ENCODE measurements around the gene SLC25A47. TPM values are rescaled to one million over a fixed set of nuclear protein-coding genes. Genes with fewer than 3 reads are reported as not detected.

Gene SLC25A47
- total and polyA plus RNA-seq, 2 of the 4 experiments (the other 2 are of a cell fraction), result not detected

DNA sequence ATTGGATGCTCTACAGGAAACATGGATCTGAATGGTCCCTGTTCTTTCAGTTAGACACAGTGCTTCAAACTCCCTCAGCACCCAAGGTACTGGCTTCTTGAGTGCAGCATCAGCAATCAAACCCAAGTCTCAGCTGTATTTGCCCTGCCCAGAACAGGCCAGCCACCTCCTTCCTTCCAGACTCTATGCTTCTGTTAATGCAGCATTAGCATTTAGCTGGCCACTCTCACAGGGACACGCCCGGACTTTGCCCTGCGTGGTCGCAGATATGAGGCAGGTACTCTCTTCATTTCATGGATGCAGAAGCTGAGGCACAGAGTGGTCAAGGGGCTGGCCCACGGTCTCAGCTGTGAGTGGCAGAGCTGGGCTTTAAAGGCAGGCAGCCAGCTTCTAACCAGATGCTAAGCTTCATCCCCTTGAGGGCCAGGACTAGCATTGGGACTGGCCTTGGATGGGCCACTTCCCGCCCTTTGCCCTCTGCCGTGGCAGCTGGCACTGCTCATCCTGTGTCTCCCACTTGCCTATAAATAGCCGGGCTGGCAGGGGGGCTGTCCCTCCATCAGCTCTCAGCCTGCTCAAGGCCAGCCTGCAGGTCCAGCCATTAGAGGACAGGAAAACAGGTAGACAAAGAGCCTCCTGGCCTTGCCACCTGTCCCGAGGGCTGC is 1.5 kb upstream of the SLC25A47 start:
- ATAC-seq (ENCODE audit: low read depth), result no peak
- H3K4me2 ChIP-seq (ENCODE audit: low read depth, low read length), result no peak overlapping the region
- H4K91ac ChIP-seq (ENCODE audit: insufficient read depth, low read depth, low read length), result no peak overlapping the region
- H3K9me1 ChIP-seq (ENCODE audit: insufficient read depth, low read length), result no peaks in the 10 kb centered on the region
- H3K4me3 ChIP-seq (ENCODE audit: insufficient read depth, low read depth, low read length), result no peak overlapping the region
- intact Hi-C loops (cut with micrococcal nuclease) (no loop called here), in situ Hi-C loops (cut with MboI; ENCODE audit: low sequenced_read_pairs) (no loop called here), dilution Hi-C loops (cut with HindIII; ENCODE audit: low sequenced_read_pairs, unreplicated experiment) (no loop called here)
- H3K56ac ChIP-seq (ENCODE audit: extremely low read depth, insufficient read depth, low read length), result no peak overlapping the region
- H3K9ac ChIP-seq (ENCODE audit: low read depth, low read length), result no peak overlapping the region
- H3K4me1 ChIP-seq (ENCODE audit: control insufficient read depth, insufficient read depth, low read length), result no peaks in the 10 kb centered on the region
- H2BK20ac ChIP-seq (ENCODE audit: low read depth, low read length), result no peak overlapping the region
- H2AFZ ChIP-seq (replicated peaks; ENCODE audit: low read length, poor library complexity), result no peak overlapping the region
- H3K27ac ChIP-seq (ENCODE audit: insufficient read depth, low read length), result no peak overlapping the region
- WGBS, 2 experiments (ENCODE audit: extremely low coverage in 2 of 2, insufficient read length in 1 of 2), result 83% methylated on average over 3 of the region's 9 CpGs; no CpG with 5 or more reads in 1 of the 2 experiments
- H3K79me1 ChIP-seq (ENCODE audit: low read depth in 1 of 2, low read length in 2 of 2), result no peaks in the 10 kb centered on the region
- no peak overlapping the region for H3K23ac ChIP-seq (ENCODE audit: low read depth, low read length)
- peak overlapping the region; percentile 61 for H2AK9ac ChIP-seq (replicated peaks; ENCODE audit: low read depth, low read length, poor library complexity)
- no peak overlapping the region for H3K4ac ChIP-seq (ENCODE audit: low read depth, low read length)
- no peaks in the 10 kb centered on the region; the same call in 1 of the 2 replicates for H3K27me3 ChIP-seq (ENCODE audit: control insufficient read depth, insufficient read depth, low read length)
- no peak overlapping the region for H4K5ac ChIP-seq (ENCODE audit: low read depth, low read length)
- no peaks in the 10 kb centered on the region for H4K20me1 ChIP-seq (ENCODE audit: insufficient read depth, low read length)
- no peak overlapping the region for H2BK120ac ChIP-seq (ENCODE audit: low read depth, low read length)
- H2BK5ac ChIP-seq (ENCODE audit: low read depth, low read length, poor library complexity, severe bottlenecking), result no peak overlapping the region
- no peak overlapping the region for H4K8ac ChIP-seq (ENCODE audit: low read depth in 2 of 2, low read length in 2 of 2)
- H3K18ac ChIP-seq (ENCODE audit: low read depth, low read length), result no peak overlapping the region
- POLR2A ChIA-PET (ENCODE audit: unreplicated experiment), result interaction anchor here (1.0 kb wide), 1 partner anchor 9 kb away, joined by 3 read pairs; no protein-coding TSS in a partner anchor
- no peaks in the 10 kb centered on the region for H3K9me3 ChIP-seq (ENCODE audit: control insufficient read depth, insufficient read depth, low read length)
- no peak overlapping the region for H2BK15ac ChIP-seq (ENCODE audit: low read depth, low read length)
- no peak overlapping the region for H2AK5ac ChIP-seq (ENCODE audit: low read depth, low read length)
- TF ChIP-seq RFX5 (IDR thresholded peaks at IDR 0.05; ENCODE audit: low read depth, low read length), result no peak
- no peak for TF ChIP-seq CEBPB (IDR thresholded peaks at IDR 0.05; ENCODE audit: low read depth, low read length)
- TF ChIP-seq MAZ (IDR thresholded peaks at IDR 0.05; ENCODE audit: borderline replicate concordance, low read depth, low read length), result no peak
- no peak for TF ChIP-seq SMC3 (IDR thresholded peaks at IDR 0.05; ENCODE audit: low read depth, low read length)
- TF ChIP-seq, protein P1, sequence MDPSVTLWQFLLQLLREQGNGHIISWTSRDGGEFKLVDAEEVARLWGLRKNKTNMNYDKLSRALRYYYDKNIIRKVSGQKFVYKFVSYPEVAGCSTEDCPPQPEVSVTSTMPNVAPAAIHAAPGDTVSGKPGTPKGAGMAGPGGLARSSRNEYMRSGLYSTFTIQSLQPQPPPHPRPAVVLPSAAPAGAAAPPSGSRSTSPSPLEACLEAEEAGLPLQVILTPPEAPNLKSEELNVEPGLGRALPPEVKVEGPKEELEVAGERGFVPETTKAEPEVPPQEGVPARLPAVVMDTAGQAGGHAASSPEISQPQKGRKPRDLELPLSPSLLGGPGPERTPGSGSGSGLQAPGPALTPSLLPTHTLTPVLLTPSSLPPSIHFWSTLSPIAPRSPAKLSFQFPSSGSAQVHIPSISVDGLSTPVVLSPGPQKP (IDR thresholded peaks at IDR 0.05; ENCODE audit: borderline replicate concordance, low read depth, low read length), result no peak
- no peak for TF ChIP-seq RAD21 (IDR thresholded peaks at IDR 0.05; ENCODE audit: low read length)
- TF ChIP-seq, protein P2, sequence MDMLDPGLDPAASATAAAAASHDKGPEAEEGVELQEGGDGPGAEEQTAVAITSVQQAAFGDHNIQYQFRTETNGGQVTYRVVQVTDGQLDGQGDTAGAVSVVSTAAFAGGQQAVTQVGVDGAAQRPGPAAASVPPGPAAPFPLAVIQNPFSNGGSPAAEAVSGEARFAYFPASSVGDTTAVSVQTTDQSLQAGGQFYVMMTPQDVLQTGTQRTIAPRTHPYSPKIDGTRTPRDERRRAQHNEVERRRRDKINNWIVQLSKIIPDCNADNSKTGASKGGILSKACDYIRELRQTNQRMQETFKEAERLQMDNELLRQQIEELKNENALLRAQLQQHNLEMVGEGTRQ (IDR thresholded peaks at IDR 0.05; ENCODE audit: low read depth, low read length), result no peak
- no peak for TF ChIP-seq NFE2L2 (IDR thresholded peaks at IDR 0.05; ENCODE audit: low read depth, low read length)
- no peaks in the 10 kb centered on the region for H3K36me3 ChIP-seq (ENCODE audit: control insufficient read depth, insufficient read depth, low read length)
- BruUV-seq (replicated peaks), result no TSS peak
- CTCF ChIA-PET, result no interaction called here
- no peak for DNase-seq
- no peak overlapping the region for H3K14ac ChIP-seq (replicated peaks; ENCODE audit: low read depth, low read length)
